Measurements from ENCODE around the gene SLC4A7.

DNA sequence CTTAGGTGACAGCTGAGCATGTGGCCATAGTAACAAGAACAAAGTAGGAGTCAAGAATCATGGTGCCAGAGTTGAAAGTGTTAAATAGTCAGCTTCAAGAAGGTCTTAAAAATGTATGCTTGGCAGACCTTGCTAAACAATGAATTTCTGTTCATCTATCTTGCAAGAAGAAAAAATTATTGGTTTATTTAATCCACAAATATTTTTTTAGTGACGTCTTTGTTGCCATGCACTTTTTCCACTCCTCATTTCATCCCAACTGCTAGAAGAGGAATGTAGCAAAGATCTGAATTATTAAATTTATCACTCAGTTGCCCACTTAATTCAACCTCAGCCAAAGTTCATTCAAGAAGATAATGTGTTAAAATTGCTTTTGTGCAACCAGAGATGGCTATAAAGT is 3.2 kb upstream of the SLC4A7 start:
- TF ChIP-seq CTCF (conservative IDR thresholded peaks at IDR 0.05 in 1 of 2, IDR thresholded peaks at IDR 0.05 in 1 of 2; ENCODE audit: low read depth in 1 of 2, low read length in 2 of 2) (no peak), EZH2 (IDR thresholded peaks at IDR 0.05; ENCODE audit: low read length, missing control alignments) (no peak)
